SJSA1 (cell line): ENCODE measurements around the gene TEAD1. TPM values are rescaled to one million over a fixed set of nuclear protein-coding genes. Genes with fewer than 3 reads are reported as not detected.

Source experiments
- DNase-seq, 2 experiments: peaks; one replicate each; pipeline ENCODE4 v3.0.0-alpha.2; 2015 to 2020; ENCODE audit warnings: low spot score in 2 of 2, low read depth in 1 of 2
- H3K27ac ChIP-seq: fragments of 250-450 bp; sonication (Bioruptor Pico); 2 replicates; pipeline ENCODE4 v1.5.1; 2020; ENCODE audit warnings: mild to moderate bottlenecking, moderate library complexity
- H3K27me3 ChIP-seq: fragments of 250-450 bp; sonication (Bioruptor Pico); replicated peaks from 2 replicates; pipeline ENCODE4 v1.5.1; 2020; ENCODE audit warnings: mild to moderate bottlenecking, moderate library complexity
- H3K36me3 ChIP-seq: fragments of 250-450 bp; sonication (Bioruptor Pico); 2 replicates; pipeline ENCODE4 v1.5.1; 2020; ENCODE audit warnings: mild to moderate bottlenecking
- H3K4me1 ChIP-seq: fragments of 250-450 bp; sonication (Bioruptor Pico); replicated peaks from 2 replicates; pipeline ENCODE4 v1.6.1; 2021; ENCODE audit warnings: mild to moderate bottlenecking
- H3K4me3 ChIP-seq: fragments of 250-450 bp; sonication (Bioruptor Pico); 2 replicates; pipeline ENCODE4 v1.5.1; 2020; ENCODE audit warnings: mild to moderate bottlenecking
- H3K9me3 ChIP-seq: fragments of 250-450 bp; sonication (Bioruptor Pico); replicated peaks from 2 replicates; pipeline ENCODE4 v1.5.1; 2020; ENCODE audit warnings: mild to moderate bottlenecking
- total RNA-seq: library from RNA; depleted of rRNA; stranded (reverse); fragments of >200 nt; shearing (Covaris generic); gene quantifications from 2 replicates; pipeline ENCODE4 v1.2.3, GENCODE V29; 2014

Gene TEAD1
- total RNA-seq, 1 experiment from 2014 or later = 123 TPM

- H3K27me3 ChIP-seq = no peaks in the 10 kb centered on the region
- peaks cover 51% of the 10 kb centered on the region for H3K4me1 ChIP-seq
- DNase-seq = peak; percentile 88 to 92
- H3K4me3 ChIP-seq = no peak overlapping the region
- H3K27ac ChIP-seq = no peak overlapping the region
- H3K36me3 ChIP-seq = no peaks in the 10 kb centered on the region
- H3K9me3 ChIP-seq = no peaks in the 10 kb centered on the region
These were observed 168.9 kb downstream of the TEAD1 start for GRCh38 chr11:12842933-12843636.

GRCh38 chr11:12845163-12845562 lies 170.9 kb downstream of the TEAD1 start:
- DNase-seq = no peak
- no peaks in the 10 kb centered on the region; the same call in 1 of the 2 replicates for H3K27me3 ChIP-seq
- H3K27ac ChIP-seq = no peak overlapping the region
- peaks cover 51% of the 10 kb centered on the region for H3K4me1 ChIP-seq
- no peaks in the 10 kb centered on the region for H3K9me3 ChIP-seq
- no peak overlapping the region for H3K4me3 ChIP-seq
- H3K36me3 ChIP-seq = no peaks in the 10 kb centered on the region

GRCh38 chr11:12845739-12846358 lies 171.6 kb downstream of the TEAD1 start:
- Histone ChIP-seq H3K4me3 (no peak overlapping the region), H3K9me3 (no peaks in the 10 kb centered on the region), H3K27ac (no peak overlapping the region), H3K36me3 (no peaks in the 10 kb centered on the region), H3K27me3 (no peaks in the 10 kb centered on the region; the same call in 1 of the 2 replicates), H3K4me1 (peaks cover 48% of the 10 kb centered on the region)
- peak in 1 of 2 experiments; percentile 57 for DNase-seq

GRCh38 chr11:12846786-12847615 lies 172.8 kb downstream of the TEAD1 start:
- Histone ChIP-seq H3K27ac (no peak overlapping the region), H3K27me3 (no peaks in the 10 kb centered on the region; the same call in 1 of the 2 replicates), H3K9me3 (no peaks in the 10 kb centered on the region), H3K4me3 (no peak overlapping the region), H3K4me1 (peaks cover 38% of the 10 kb centered on the region), H3K36me3 (no peaks in the 10 kb centered on the region)
- DNase-seq = peak in 1 of 2 experiments; percentile 35

- no peaks in the 10 kb centered on the region for H3K9me3 ChIP-seq
- no peaks in the 10 kb centered on the region; the same call in 1 of the 2 replicates for H3K27me3 ChIP-seq
- no peak for DNase-seq
- peaks cover 24% of the 10 kb centered on the region for H3K4me1 ChIP-seq
- no peaks in the 10 kb centered on the region for H3K36me3 ChIP-seq
- no peak overlapping the region for H3K4me3 ChIP-seq
- no peak overlapping the region for H3K27ac ChIP-seq
These were observed 174.2 kb downstream of the TEAD1 start for GRCh38 chr11:12848413-12848812.

- Histone ChIP-seq H3K27ac (no peak overlapping the region), H3K36me3 (no peaks in the 10 kb centered on the region), H3K4me3 (no peak overlapping the region), H3K4me1 (no peaks in the 10 kb centered on the region), H3K9me3 (no peaks in the 10 kb centered on the region), H3K27me3 (no peaks in the 10 kb centered on the region; the same call in 1 of the 2 replicates)
- DNase-seq = no peak
These were observed 179.1 kb downstream of the TEAD1 start for GRCh38 chr11:12853325-12853651.

GRCh38 chr11:12853652-12854296 lies 179.6 kb downstream of the TEAD1 start:
- no peaks in the 10 kb centered on the region for H3K9me3 ChIP-seq
- H3K4me1 ChIP-seq = no peaks in the 10 kb centered on the region
- no peak for DNase-seq
- H3K27ac ChIP-seq = no peak overlapping the region
- H3K36me3 ChIP-seq = peaks cover 2% of the 10 kb centered on the region; the same call in 1 of the 2 replicates
- no peak overlapping the region for H3K4me3 ChIP-seq
- no peaks in the 10 kb centered on the region; the same call in 1 of the 2 replicates for H3K27me3 ChIP-seq

- Histone ChIP-seq H3K4me3 (no peak overlapping the region), H3K4me1 (no peaks in the 10 kb centered on the region), H3K9me3 (no peaks in the 10 kb centered on the region), H3K36me3 (peaks cover 5% of the 10 kb centered on the region; the same call in 1 of the 2 replicates), H3K27ac (no peak overlapping the region), H3K27me3 (no peaks in the 10 kb centered on the region; the same call in 1 of the 2 replicates)
- no peak for DNase-seq
These were observed 180.1 kb downstream of the TEAD1 start for GRCh38 chr11:12854297-12854661.

GRCh38 chr11:12854829-12855228 lies 180.6 kb downstream of the TEAD1 start:
- no peak for DNase-seq
- Histone ChIP-seq H3K36me3 (peaks cover 5% of the 10 kb centered on the region; the same call in 1 of the 2 replicates), H3K9me3 (no peaks in the 10 kb centered on the region), H3K4me1 (no peaks in the 10 kb centered on the region), H3K4me3 (no peak overlapping the region), H3K27ac (no peak overlapping the region), H3K27me3 (no peaks in the 10 kb centered on the region)

- Histone ChIP-seq H3K4me1 (peaks cover 13% of the 10 kb centered on the region), H3K27me3 (no peaks in the 10 kb centered on the region), H3K27ac (no peak overlapping the region), H3K9me3 (no peaks in the 10 kb centered on the region), H3K36me3 (peaks cover 5% of the 10 kb centered on the region; the same call in 1 of the 2 replicates), H3K4me3 (no peak overlapping the region)
- no peak for DNase-seq
These were observed 182.1 kb downstream of the TEAD1 start for GRCh38 chr11:12856338-12856737.

GRCh38 chr11:12857572-12857971 lies 183.4 kb downstream of the TEAD1 start:
- H3K9me3 ChIP-seq = no peaks in the 10 kb centered on the region

GRCh38 chr11:12859872-12860657 lies 185.8 kb downstream of the TEAD1 start:
- no peaks in the 10 kb centered on the region for H3K9me3 ChIP-seq
- peaks cover 37% of the 10 kb centered on the region for H3K4me1 ChIP-seq
- H3K4me3 ChIP-seq = no peak overlapping the region
- no peaks in the 10 kb centered on the region for H3K27me3 ChIP-seq
- no peak overlapping the region for H3K27ac ChIP-seq
- DNase-seq = no peak
- peaks cover 8% of the 10 kb centered on the region; the same call in 1 of the 2 replicates for H3K36me3 ChIP-seq

More at GRCh38 chr11:12857572-12857971, 183.4 kb downstream of the TEAD1 start:
- peaks cover 17% of the 10 kb centered on the region for H3K4me1 ChIP-seq
- no peak overlapping the region for H3K4me3 ChIP-seq
- peaks cover 8% of the 10 kb centered on the region; the same call in 1 of the 2 replicates for H3K36me3 ChIP-seq
- H3K27me3 ChIP-seq = no peaks in the 10 kb centered on the region
- H3K27ac ChIP-seq = no peak overlapping the region
- no peak for DNase-seq

GRCh38 chr11:12860827-12861226 lies 186.6 kb downstream of the TEAD1 start:
- Histone ChIP-seq H3K27ac (no peak overlapping the region), H3K27me3 (no peaks in the 10 kb centered on the region), H3K9me3 (no peaks in the 10 kb centered on the region), H3K4me3 (no peak overlapping the region), H3K4me1 (peaks cover 38% of the 10 kb centered on the region), H3K36me3 (peaks cover 8% of the 10 kb centered on the region; the same call in 1 of the 2 replicates)
- no peak for DNase-seq
